ENCODE measurements around the gene GINS2.

The GINS2 gene

DNA sequence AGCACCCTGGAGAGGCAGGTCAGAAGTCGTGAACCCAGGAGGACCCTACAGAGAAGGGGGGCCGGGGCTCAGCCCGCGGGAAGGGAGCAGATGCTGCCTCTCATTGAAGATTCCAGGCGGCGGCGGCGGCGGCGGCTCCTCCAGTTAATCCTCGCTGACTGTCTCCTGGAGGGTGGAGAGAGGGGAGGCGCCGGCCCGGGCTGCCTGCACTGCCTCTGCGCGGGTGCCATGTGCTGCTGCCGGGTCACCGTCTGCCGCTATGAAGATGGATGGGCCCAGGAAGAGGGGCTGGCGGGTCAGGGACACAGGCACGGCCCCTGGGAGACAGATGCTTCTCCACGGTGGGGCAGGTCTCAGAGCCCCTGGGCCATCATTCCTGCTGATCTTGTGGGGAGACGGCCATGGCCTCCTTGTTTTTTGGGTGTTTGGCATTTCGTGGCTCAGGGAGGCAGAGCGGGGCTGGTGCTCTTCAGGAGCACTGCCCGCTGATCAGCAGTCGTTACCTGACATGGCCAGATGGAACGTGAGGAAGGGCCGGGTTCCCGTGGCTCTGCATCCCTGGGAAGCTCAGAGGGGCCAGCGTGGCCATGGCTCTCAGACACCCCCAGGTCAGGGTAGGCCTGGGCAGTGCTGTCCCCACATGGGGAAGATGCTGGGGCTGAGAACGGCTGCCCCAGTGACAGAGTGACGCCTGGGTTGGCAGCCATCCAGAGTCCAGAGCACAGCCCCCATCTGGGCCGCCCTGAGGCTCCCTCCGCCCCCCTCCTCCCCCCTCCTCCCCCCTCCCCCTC lies 36.1 kb downstream of the GINS2 start:
- peak; percentile 98 for DNase-seq

DNA sequence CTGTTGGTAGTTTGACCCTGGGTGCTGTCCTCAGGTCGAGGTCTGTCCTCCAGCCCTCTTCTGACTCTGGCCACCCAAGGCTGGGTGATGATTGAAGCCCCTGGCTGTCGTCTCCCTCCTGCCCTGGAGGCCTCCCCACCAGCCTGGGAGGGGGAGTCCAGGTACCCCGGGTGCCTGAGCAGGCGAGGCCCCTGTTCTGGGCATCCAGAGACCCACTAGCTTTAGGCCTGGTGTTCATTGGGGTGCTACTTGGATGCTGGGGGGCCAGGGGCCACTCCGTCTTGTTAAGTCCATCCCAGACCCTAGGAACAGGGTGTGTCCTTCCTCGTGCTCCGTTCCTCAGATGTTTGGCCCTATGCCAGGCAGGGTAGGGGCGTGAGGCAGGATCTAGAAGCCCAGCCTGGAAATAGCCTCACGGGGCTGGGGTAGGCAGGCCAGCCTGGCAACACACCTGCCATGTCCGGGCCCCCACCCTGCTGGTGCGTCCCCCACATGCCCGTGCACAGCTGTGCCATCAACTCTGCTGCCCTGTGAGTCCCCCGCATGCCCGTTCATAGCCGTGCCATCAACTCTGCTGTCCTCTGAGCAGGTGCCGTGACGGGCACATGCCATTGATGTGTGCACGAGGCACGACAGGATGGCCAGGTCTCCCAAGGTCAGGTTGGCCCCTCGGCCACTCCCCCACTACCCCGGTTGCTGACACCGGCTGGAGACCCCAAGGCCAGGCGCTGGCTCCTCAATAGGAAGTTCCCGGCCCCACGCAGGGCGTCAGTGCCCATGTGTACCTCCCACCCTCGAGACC lies 36.9 kb downstream of the GINS2 start:
- DNase-seq: peak; percentile 78

DNA sequence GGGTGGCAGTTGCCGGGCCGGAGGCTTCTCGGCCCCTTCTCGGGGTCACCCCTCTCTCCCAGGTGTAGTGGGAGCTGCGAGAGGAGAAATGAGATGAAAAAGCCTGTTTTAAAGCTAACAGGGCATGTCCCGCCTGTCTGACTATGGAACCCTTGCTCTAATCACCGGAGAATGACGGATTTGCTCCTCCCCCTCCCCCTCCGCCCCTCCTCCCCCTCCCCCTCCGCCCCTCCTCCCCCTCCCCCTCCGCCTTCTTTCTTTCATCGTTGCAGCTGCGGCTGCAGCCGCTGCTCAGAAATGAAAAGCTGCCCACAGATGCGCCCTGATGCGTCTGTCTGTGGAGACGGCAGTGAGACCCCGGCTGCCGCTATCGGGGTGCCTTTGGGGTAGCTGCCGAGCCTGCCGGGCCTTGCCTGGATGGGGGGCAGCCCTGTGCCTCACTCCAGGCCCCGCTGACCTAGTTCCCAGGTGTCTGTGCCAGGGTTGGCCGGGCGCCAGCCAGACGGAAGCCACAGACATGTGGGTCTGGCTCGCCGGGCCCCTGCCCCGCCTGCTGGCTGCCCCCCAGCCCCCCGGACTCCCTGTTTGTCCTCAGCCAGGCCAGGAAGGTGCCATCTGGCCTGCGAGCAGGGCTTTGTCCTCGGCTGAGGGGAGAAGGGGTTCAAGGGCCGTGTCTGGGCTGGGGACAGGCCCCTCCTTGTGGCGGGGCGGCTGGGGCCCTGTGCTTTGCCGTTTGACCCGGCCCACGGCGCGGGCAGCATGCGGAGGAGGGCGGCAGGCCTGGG lies 37.7 kb downstream of the GINS2 start:
- DNase-seq: peak; percentile 91

DNA sequence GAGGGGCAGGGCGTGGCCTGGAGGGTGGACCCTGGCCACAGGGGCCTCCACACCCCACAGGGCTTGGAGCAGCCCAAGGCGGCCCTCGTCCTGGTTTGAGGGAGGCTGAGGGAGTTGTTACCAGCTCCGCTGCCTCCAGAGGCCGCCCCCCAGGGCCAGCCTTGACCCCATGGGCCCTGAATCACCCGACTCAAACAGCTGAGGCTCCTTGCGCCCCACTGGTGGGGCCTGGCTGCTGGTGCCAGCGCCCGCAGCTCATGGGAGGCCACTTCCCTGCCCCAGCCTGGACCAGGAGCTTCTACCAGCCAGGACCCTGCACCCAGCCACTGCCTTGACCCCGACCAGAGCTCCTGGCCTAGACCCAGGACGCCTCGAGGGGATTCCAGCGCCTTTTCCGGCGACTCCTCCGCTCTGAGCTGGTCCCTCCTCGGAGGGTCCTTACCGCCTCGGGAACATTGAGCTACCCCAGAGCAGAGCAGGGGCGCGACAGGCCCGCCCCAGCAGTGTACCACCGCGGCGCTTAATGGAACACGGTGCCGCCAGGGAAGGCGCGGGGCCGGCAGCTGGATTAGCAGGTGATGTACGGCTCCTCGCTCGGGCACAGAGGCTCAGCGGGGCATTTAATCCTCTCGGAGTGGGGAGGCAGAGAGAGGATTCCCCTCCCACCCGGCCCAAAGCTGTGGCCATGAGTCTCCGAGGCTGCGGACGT lies 38.5 kb downstream of the GINS2 start:
- DNase-seq: peak; percentile 96

DNA sequence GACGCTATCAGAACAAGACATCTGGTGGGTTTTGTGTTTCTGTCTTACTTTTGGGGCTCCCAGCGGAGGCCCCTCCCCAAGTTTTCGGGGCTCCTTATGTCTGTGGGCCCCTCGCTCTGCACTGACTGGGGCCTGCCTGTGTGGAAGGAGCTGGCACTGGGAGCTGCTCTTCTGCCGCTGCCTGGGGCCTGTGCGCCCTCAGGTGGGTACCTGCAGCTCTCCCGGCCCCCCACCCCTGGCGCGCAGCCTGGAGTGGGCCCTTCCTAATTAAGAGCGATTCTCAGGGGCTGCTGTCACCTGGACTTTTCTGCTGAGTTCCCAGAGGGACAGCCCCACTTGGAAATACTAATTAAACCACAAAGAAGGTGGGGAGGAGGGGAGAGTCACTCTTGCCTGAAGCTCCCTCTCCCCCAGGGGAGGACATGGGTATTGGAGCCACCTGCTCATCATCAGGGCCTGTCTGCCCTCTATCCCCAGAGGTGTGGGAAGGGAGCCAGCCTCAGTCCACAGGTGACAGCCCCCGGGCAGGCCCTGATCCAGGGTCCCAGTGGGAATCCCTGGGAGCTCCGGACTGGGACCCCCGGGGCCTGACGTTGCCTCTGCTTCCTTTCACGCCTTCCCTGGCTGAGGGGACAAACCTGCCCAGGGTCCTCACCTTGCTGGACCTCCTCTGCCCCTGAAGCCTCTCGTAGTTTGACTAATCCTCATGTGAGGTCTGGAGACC lies 39.2 kb downstream of the GINS2 start:
- peak; percentile 73 for DNase-seq

DNA sequence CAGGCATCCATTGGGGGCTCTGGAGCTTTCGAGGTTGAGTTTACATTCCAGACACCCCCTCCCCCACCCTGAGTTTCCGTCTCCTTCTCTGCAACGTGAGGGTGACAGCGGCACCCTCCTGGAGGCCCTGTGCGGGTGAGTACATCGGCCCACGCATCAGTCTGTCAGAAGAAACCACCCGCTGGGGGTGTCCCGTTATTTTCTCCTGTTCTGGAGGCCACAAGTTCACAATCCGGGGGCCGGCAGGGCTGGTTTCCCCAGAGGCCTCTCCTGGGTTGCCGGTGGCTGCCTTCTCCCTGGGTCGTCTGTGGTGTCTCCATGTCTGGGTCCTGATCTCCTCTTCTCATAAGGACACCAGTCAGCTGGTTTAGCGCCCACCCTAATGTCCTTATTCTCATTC lies 39.9 kb downstream of the GINS2 start:
- peak; percentile 57 for DNase-seq

DNA sequence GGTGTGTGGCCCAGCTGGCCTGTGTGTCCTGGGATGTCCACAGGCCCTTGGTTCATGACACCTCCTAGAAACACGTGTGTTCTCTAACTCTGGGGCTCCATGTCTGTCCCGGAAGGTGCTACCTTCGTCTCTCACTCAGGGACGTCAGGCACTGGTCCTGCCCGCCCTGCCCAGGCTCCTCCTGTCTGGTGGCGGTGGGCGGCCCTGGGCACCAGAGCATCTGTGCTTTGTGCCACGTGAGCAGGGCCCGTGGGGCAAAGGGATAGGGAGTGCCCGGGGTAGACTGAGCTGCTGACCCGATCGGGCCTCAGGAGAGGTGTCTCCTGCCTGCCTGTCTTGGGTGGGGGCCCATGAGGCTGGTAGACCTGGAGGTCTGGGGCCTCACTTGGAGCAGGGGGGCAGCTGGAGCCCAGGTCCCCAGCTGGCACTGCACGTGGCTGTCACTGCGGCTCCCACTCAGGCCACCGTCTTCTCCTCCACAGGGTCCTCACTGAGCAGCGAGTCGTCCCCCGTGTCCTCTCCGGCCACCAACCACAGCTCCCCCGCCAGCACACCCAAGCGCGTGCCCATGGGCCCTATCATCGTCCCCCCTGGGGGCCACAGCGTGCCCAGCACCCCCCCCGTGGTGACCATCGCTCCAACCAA lies 40.6 kb downstream of the GINS2 start:
- DNase-seq: no peak

DNA sequence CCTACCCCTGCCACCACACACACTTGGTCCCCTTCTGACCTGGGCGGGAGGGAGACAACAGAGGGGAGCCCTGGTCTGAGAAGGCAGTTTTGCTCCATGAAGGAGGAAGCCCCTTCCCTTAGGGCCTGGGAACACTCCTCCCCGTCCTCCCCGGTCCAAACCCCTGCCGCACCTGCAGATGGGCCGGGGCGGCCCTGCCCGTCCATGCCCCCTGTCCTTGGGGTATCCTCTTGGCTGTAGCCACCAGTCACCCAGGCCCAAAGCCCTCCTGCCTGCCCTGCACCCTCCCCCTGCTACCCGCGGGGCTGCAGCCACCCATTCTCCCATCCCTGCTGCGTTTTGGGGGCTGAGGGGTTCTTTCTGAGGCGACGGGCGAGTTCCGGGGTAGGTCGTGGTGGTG lies 41.8 kb downstream of the GINS2 start:
- no peak for DNase-seq

DNA sequence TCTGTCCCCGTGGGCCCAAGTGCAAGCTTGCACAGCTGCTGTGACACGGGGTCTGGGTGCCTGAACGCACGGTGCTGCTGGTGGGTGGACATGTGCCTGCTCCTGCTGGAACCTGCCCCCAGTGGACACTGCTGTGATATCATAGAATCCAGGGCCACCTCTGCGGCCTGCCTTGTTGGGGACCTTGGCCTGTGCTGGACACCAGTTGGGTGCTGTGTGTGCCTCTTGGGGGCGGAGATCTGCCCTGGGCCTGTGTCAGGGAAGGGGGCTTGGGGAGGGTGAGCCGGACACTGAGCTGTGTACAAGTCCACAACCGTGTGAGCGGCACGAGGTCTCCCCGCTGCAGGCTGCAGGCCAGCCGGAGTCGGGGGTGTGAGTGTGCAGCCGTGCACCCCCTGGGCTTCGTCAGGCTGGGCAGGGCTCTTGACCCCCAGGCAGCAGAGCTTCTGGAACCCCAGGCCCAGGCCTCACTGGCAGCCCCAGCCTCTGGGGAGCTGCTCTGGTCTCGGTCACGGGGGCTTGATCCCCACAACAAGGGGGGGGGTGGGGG lies 42.3 kb downstream of the GINS2 start:
- DNase-seq: no peak

DNA sequence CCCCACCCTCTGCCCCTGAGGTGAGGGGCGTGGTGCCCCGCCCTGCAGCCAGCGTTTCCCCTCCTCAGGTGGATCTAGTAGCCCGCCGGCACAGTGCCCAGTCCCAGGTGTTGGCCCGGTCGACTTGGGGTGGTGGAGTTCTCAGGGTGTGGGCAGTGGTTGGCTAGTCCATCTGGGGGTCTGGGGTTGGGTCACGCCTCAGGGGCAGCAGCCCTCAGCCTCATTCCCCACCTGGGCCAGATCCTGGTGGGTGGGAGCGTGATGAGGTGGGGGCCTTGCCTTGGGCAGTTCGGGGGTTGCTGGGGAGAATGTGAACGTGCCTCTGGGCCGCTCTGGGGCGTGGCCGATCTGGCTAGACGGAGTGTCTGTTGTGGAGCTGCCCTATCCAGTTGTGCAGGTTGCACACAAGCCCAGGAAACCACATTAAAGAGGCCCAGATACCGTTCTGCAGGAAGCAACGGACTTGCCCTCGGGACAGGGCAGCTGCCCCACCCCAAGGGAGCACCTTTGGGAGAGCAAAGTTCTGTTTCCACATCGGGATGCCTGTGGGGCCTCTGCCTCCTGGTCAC lies 43.6 kb downstream of the GINS2 start:
- DNase-seq: no peak

DNA sequence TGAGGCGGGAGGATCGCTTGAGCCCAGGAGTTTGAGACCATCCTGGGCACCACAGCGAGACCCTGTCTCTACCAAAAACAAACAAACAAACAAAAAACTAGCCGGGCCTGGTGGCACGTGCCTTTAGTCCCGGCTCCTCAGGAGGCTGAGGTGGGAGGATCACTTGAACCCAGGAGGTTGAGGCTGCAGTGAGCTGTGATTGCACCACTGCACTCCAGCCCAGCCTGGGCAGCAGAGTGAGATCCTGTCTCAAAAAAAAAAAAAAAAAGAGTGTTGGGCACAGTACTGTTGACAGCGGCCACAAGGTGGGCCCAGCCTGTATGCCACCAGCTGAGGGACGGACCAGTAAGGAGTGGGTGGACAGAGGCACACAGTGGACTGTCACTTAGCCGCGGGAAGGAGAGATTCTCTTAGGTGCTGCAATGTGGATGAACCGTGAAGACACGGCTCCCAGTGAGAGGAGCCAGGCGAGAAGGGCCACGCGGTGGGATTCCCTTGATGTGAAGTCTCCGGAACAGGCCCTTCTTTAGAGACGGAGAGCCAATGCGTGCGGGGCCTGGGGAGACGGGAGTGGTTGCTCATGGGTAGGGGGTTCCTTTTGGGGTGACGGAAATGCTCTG lies 44.6 kb downstream of the GINS2 start:
- DNase-seq: no peak

DNA sequence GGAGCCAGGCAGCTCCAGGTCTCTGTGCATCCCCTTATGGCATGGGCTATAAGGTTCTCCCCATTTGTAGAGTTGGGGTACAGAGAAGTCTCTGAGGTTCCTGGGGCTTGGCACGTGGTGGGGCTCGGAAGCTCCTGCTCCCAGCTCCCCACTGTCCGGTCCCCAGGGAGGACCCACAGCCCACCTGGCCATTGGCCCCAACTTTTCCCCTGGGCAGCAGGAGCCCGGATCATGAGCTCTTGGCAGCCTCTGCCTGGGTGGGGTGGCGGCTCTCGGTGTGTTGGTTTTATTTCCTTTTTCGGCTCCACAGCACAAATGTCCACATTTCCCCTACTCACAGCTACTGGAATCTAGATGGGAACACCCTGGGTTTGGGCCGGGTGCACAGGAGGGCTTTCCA lies 45.1 kb downstream of the GINS2 start:
- no peak for DNase-seq

DNA sequence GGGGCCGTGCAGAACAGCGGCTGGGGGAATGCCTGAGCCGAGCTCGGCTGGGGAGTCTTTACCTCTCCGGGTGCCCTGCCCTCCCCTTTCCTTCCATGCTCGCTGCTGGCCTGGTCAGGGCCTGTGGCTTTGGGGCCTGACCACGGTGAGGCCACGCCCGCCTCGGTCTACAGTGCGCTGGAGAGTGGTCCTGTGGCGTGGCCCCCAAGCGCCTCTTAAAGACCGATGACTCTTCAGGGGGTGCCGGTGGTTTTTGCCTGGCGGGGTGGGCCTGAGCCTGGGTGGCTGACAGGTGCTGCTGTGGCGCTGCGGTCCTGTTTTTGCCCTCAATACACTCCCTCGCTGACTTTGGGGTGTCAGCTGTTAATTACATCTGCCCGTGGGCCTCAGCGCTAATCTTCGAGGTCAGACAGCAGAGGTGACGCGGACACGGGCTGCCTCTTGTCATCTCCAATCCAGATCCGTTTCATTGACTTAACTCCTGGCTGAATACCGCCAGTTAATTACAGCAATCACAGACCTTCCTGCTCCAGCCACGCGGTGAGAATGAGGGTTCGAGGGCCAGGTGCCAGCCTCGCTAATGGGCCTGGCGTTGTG lies 45.9 kb downstream of the GINS2 start:
- DNase-seq: peak; percentile 66

DNA sequence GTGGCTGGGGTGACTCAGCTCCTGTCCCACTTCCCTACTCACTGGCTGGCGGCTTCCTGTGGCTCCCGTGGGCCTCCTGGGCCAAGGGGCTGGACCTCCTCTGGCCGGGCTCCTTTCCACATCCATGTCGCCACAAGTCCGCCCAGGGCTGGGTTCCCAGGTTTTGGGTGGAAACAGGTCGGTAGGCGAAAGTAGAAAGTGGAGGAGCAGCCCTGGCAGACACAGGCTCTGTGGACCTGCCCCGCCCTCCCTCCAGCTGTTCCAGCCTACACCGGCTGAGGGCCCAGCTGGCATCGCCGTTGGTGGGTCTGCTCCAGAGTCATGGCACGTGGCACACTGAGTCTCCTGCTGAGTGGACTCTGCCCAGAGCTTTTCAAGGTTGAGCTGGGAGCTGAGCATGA lies 47.0 kb downstream of the GINS2 start:
- DNase-seq: no peak

DNA sequence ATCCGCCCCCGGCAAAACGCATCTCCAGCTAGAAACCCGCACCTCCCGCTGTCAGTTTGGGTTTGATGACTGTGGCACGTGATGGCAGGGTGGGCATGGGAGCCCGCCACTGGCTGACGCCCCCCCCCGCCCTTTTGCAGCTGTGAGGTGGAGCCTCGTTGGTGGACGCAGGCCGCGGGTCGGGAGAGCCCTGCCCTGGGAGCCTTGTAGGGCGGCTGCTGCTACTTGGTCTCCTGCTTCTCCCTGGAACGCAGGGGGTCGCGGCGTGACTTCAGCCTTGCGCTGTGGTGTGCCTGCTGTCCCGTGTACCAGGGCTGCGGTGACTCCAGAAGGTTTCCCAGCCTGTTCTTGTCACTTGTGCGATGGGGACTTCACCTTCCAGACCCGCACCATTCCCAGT lies 47.4 kb downstream of the GINS2 start:
- no peak for DNase-seq

DNA sequence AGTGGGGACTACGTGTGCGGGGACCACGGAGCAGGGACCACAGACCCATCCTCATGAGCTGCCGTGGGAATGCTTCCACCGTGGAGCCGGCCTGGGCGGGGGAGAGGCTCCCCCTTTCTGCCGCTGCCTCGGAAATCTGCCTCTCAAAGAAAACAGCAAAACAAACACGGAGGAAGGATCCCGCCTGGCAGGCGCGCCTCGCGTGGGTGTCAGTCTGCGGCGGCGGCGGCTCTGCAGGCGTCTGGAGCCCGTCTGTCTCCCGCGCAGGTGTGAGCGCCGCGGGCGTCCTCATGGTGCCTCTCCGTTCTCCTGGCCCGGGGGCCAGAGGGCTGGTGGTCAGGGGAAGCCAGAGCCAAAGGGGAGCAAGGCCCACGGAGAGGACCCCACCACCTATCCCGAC lies 48.2 kb downstream of the GINS2 start:
- no peak for DNase-seq

DNA sequence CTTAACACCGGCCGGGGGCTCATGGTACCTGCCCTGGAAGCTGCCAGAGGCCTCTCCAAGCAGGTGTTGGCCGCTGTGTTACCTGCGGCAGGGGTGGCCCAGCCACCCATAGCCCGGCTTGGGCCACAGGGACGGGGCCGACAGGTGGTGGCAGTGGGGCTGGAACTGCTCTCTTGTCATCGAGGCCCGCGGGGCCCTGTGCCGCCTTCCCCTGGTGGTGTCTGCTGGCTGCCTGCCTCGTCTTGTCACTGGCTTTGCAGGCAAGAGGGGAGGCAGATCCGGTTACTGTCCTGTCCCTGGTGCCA lies 48.5 kb downstream of the GINS2 start:
- DNase-seq: no peak

DNA sequence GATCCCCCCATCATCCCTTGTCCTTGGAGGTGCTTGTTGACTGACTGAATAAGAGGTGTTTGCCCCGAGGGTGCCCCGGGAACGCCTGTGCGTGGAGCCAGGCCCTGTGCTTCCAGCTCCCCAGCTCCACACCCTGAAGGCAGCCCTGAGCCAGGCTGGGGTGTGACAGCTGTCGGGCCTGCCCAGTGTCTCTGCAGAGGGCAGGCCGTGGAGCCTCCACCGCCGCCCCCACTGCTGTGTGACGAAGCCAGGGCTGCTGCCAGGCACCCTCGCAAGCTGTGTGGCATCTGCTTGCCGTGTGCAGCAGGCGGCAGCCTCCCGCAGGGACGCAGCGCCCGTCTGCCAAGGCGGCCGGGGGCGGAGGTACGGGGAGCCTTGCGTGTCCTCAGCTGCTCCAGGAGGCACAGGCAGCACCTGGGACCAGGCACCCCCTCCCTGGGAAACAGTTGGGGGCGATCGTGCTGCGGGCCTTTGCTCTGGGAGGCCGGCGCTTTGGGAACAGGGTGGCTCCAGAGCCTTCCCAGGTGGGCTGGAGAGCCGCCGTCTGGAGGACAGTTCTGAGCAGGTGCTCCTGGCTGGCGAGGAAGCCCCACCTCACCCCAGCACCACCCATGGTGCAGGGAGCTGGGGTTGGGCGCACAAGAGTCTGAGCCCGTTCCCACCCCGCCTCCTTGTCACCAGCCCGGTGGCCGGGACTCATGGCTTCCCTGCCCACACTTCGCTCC lies 49.1 kb downstream of the GINS2 start:
- no peak for DNase-seq

DNA sequence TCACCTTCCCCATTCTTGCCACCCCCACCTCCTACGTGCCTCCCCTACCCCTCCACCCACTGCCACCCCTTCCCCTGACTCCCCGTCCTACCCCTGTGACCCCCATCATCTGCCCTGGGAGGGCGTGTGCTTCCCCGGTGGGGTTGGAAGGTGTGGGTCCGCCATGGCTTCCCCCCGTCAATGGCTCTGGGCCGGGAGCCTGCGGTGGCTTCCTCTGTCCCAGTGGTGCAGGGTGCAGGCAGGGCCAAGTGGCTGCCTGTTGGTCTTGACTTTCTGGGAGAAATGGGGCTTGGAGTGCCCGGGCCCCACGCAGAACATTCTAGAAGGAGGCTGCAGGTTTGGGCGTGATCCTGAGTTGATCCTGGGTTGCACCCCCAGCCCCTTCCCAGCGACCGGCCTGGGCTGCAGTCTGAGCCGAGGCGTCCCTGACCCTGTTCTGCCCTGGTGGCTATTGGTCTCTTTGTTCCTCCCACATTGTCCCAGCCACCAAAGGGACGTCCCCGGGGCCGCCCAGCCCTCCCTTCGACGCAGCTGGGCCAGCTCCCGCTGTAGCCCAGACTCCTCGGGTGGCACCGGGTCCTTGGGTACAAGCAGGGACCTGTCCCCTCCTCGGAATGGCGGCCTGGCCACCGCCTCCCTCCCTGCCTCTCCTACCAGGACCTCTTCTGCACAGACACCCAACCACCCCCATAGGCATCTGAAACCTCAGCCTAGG lies 49.9 kb downstream of the GINS2 start:
- DNase-seq: no peak
